Endothelial cell of umbilical vein (primary cell): ENCODE results near the gene NKD2. TPM values are rescaled to one million over a fixed set of nuclear protein-coding genes. Genes with fewer than 3 reads are reported as not detected.

Experiments
- Bru-seq: library from RNA; stranded (reverse); fragments of 400-500 nt; gene quantifications from one replicate; lab custom pipeline; 2021; lab: Mats Ljungman, UMichigan
- BruChase-seq, 2 experiments: library from RNA; stranded (reverse); fragments of 400-500 nt; gene quantifications; one replicate each; lab custom pipeline; 2021; lab: Mats Ljungman, UMichigan
- BruUV-seq: library from RNA; stranded (reverse); fragments of 400-500 nt; replicated peaks from 2 replicates; lab custom pipeline; 2021; lab: Mats Ljungman, UMichigan
- CTCF ChIA-PET: fragments of 300-600, 350-600 bp; sonication (Branson Sonifier 250); formaldehyde crosslinking; loops from one replicate; lab custom pipeline; 2021; ENCODE audit warnings: antibody characterized with exemption, inconsistent platforms; lab: Charles Lee
- POLR2A ChIA-PET: fragments of 300-600, 350-600 bp; sonication (Branson Sonifier 250); formaldehyde crosslinking; loops from one replicate; lab custom pipeline; 2021; ENCODE audit warnings: antibody characterized with exemption, inconsistent platforms; lab: Charles Lee
- DNase-seq: peaks from one replicate; pipeline ENCODE4 v3.0.0-alpha.2; 2011; ENCODE audit warnings: low read depth, low spot score
- FAIRE-seq: peaks from 2 replicates; lab custom pipeline; 2011; peaks lifted over from hg19 to GRCh38; lab: Jason Lieb, UNC
- H2AFZ ChIP-seq: 2 replicates; pipeline ENCODE4 v1.6.0; 2012; ENCODE audit warnings: low read depth, low read length, control low read depth, inconsistent platforms
- H3K27ac ChIP-seq: 2 replicates; pipeline ENCODE4 v1.5.1; 2011; ENCODE audit warnings: low read depth, mild to moderate bottlenecking, control low read depth, low read length, moderate library complexity; ENCODE audit not compliant: insufficient read depth
- H3K27me3 ChIP-seq, 2 experiments: 2 replicates each; pipeline versions ENCODE4 v1.6.0 to v1.6.1; 2011; ENCODE audit warnings: low read length in 2 of 2, mixed read lengths in 1 of 2; ENCODE audit not compliant: control insufficient read depth in 2 of 2, insufficient read depth in 2 of 2
- H3K36me3 ChIP-seq, 2 experiments: 2 replicates in 1 of 2; 3 replicates in 1 of 2; pipeline ENCODE4 v1.5.1; 2011; ENCODE audit warnings: low read length in 2 of 2, mild to moderate bottlenecking in 1 of 2, moderate library complexity in 1 of 2; ENCODE audit not compliant: control insufficient read depth in 2 of 2, insufficient read depth in 2 of 2; ENCODE audit errors: extremely low read depth in 1 of 2
- H3K4me1 ChIP-seq: 3 replicates; pipeline ENCODE4 v1.5.1; 2011; ENCODE audit warnings: mild to moderate bottlenecking, low read length; ENCODE audit not compliant: control insufficient read depth, insufficient read depth; ENCODE audit errors: extremely low read depth
- H3K4me2 ChIP-seq: 2 replicates; pipeline ENCODE4 v1.6.1; 2011; ENCODE audit warnings: low read length, control low read depth, mixed read lengths; ENCODE audit not compliant: insufficient read depth
- H3K4me3 ChIP-seq, 3 experiments: fragments of 200-600 bp in 1 of 3; sonication (generic), shearing (Covaris generic) in 1 of 3; replicated peaks in 1 of 3; 2 replicates each; pipeline ENCODE4 v1.5.1; 2011 to 2016; ENCODE audit warnings: control low read depth in 3 of 3, low read length in 3 of 3, mild to moderate bottlenecking in 2 of 3, inconsistent platforms in 1 of 3, low read depth in 1 of 3, moderate library complexity in 1 of 3; ENCODE audit not compliant: insufficient read depth in 1 of 3
- H3K79me2 ChIP-seq: 2 replicates; pipeline ENCODE4 v1.6.0; 2012; ENCODE audit warnings: low read length, inconsistent platforms; ENCODE audit not compliant: control insufficient read depth, insufficient read depth
- H3K9ac ChIP-seq: replicated peaks from 2 replicates; pipeline ENCODE3; 2011; ENCODE audit warnings: low read length, control low read depth; ENCODE audit not compliant: insufficient read depth; ENCODE audit errors: extremely low read depth
- H3K9me1 ChIP-seq: replicated peaks from 3 replicates; pipeline ENCODE4 v1.6.0; 2011; ENCODE audit warnings: mild to moderate bottlenecking, low read length; ENCODE audit not compliant: control insufficient read depth, insufficient read depth; ENCODE audit errors: extremely low read depth
- H3K9me3 ChIP-seq: replicated peaks from 2 replicates; pipeline ENCODE4 v1.5.1; 2012; ENCODE audit warnings: low read length, inconsistent platforms; ENCODE audit not compliant: control insufficient read depth, insufficient read depth
- H4K20me1 ChIP-seq: replicated peaks from 2 replicates; pipeline ENCODE3; 2011; ENCODE audit warnings: mild to moderate bottlenecking, low read length; ENCODE audit not compliant: control insufficient read depth, insufficient read depth; ENCODE audit errors: extremely low read depth
- EZH2 ChIP-seq: IDR thresholded peaks from 2 replicates; pipeline ENCODE4 v1.6.1; 2012; ENCODE audit warnings: borderline replicate concordance, low read depth, mild to moderate bottlenecking, moderate library complexity, low read length, inconsistent platforms; ENCODE audit not compliant: severe bottlenecking
- FOS ChIP-seq: IDR thresholded peaks from 2 replicates; pipeline ENCODE4 v1.6.1; 2011; ENCODE audit warnings: mild to moderate bottlenecking, low read length, moderate library complexity, borderline replicate concordance; ENCODE audit not compliant: insufficient read depth
- dilution Hi-C: fragments of 300-500 bp; cut with MboI; formaldehyde crosslinking; loops from one replicate; pipeline ENCODE4 v1.15.0; 2019; ENCODE audit warnings: low sequenced_read_pairs; ENCODE audit not compliant: extremely low pct_ligation_motif_present
- intact Hi-C: fragments of 100-400 bp; cut with micrococcal nuclease; formaldehyde crosslinking; loops from one replicate; pipeline ENCODE4 v1.10.0; 2022
- long read RNA-seq: library from polyadenylated mRNA; stranded (forward); transcript quantifications from one replicate; pipeline ENCODE4 v2.0.0, GENCODE V29; 2021
- polyA minus RNA-seq, 3 experiments: library from RNA; depleted of rRNA, polyadenylated mRNA; stranded (reverse); fragments of >200 nt; gene quantifications; 1 replicate in 1 of 3; 2 replicates in 2 of 3; pipeline ENCODE4 v1.2.3, GENCODE V29; 2011
- polyA plus RNA-seq, 4 experiments: library from polyadenylated mRNA; depleted of rRNA in 3 of 4; stranded (reverse) in 3 of 4; unstranded in 1 of 4; fragments of >200 nt; gene quantifications; 2 replicates each; pipeline versions ENCODE4 v1.2.1 to v1.2.3, GENCODE V29; 2011 to 2012; ENCODE audit warnings: missing spikeins in 1 of 4
- total RNA-seq: library from RNA; stranded (reverse); gene quantifications from 2 replicates; pipeline ENCODE4 v1.2.3, GENCODE V29; 2021
- TF ChIP-seq, protein P1 (sequence below), 2 donors: IDR thresholded peaks; 1 replicate in 1 of 2; 2 replicates in 1 of 2; pipeline ENCODE4 v1.5.1; 2011; ENCODE audit warnings: low read length in 2 of 2, mild to moderate bottlenecking in 2 of 2, moderate library complexity in 2 of 2, control low read depth in 1 of 2, inconsistent platforms in 1 of 2, low read depth in 1 of 2; ENCODE audit not compliant: insufficient read depth in 1 of 2; ENCODE audit errors: extremely low read depth in 1 of 2

NKD2 gene, protein sequence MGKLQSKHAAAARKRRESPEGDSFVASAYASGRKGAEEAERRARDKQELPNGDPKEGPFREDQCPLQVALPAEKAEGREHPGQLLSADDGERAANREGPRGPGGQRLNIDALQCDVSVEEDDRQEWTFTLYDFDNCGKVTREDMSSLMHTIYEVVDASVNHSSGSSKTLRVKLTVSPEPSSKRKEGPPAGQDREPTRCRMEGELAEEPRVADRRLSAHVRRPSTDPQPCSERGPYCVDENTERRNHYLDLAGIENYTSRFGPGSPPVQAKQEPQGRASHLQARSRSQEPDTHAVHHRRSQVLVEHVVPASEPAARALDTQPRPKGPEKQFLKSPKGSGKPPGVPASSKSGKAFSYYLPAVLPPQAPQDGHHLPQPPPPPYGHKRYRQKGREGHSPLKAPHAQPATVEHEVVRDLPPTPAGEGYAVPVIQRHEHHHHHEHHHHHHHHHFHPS
- total RNA-seq (not detected in 2 replicates), polyA plus RNA-seq (0.03 and 0.08 TPM in 2 replicates), polyA minus RNA-seq (not detected in 2 replicates), Bru-seq, nascent RNA (percentile 3 among the genes with signal in this experiment), BruChase-seq, experiment 1, labeled RNA remaining after a 6-hour chase (percentile 4 among the genes with signal in this experiment), BruChase-seq, experiment 2, labeled RNA remaining after a 2-hour chase (not detected)
- not detected in 2 replicates for polyA plus RNA-seq (2011; cell fraction: cytosol; rRNA removed)
- polyA plus RNA-seq (2011; cell fraction: nucleus; rRNA removed), result 0.11 and 0.12 TPM in 2 replicates
- 0.14 TPM in 1 of 2 replicates, not detected in the other for polyA plus RNA-seq (2012)
- polyA minus RNA-seq (2011; cell fraction: cytosol; rRNA and poly(A)+ RNA removed), result not detected
- not detected in 2 replicates for polyA minus RNA-seq (2011; cell fraction: nucleus; rRNA and poly(A)+ RNA removed)
- long read RNA-seq, result 0 reads

DNA sequence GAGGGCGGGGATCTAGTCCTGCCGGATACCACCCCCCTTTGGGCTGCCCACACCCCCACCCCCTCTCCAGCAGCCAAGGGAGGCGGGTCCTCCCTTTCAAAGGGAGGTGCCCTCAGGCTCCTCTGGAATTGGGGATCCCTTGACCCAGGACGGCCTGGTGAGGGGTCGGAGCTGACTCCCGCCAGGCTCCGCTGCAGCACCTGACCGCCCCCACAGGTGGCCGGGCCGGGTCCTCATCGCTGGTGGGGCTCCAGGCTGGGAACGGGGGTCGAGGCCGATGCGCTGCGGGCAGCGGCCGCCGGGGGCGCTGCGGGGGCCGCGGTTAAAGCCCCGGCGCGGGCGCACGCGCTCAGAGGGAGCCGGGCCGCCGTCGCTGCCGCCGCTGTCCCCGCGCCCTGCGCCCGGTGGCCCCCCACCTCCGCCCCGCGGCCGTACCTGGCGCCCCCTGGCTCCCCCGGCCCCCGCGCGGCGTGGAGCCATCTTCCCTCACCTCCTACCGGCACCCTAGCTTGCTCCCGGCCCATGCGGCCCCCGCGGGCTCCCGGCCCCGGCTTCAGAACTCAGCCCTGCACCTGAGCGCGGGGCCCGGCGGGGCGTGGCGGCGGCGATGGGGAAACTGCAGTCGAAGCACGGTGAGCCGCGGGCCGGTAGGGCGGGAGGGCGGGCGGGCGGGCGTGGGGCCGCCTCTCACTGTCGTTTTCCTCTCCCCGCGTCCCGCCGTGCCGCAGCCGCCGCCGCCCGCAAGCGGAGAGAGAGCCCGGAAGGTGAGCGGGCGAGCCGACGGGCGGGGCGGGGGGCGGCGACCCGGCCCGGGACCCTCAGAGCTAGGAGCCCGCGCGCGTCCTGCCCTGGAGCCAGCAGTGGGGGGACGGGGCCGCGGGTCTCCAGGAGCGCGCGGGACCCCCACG lies at the start of gene NKD2:
Gene NKD2, plus strand, starts transcription at position 352 of the 908 bp plus-strand sequence. Its CDS starts 256 bp downstream, at position 608.
- dilution Hi-C loops, result no loop called here
- POLR2A ChIA-PET, result no interaction called here
- CTCF ChIA-PET, result interaction anchor here (1.4 to 2.1 kb wide), 5 partner anchors 12 to 60 kb away, joined by 3 to 9 read pairs (median 6); no protein-coding TSS in a partner anchor

More for the DNA sequence above, at the start of gene NKD2:
- H3K9me3 ChIP-seq, result no peaks in the 10 kb centered on the region
- peak; percentile 15 for FAIRE-seq
- peak within 1 kb of the TSS in 1 of 3 experiments; percentile 27 for H3K4me3 ChIP-seq
- no peak within 1 kb of the TSS for H2AFZ ChIP-seq
- H3K4me2 ChIP-seq, result no peak within 1 kb of the TSS
- intact Hi-C loops, result loop anchor here (1.0 kb wide), 1 partner anchor 85 kb away; no protein-coding TSS in a partner anchor
- no peaks in the 10 kb centered on the region for H3K9me1 ChIP-seq
- no peak within 1 kb of the TSS for H3K27ac ChIP-seq
- no peaks in the 10 kb centered on the region for H3K4me1 ChIP-seq
- no peaks in the 10 kb centered on the region for H3K79me2 ChIP-seq
- H4K20me1 ChIP-seq, result no peaks in the 10 kb centered on the region
- H3K9ac ChIP-seq, result no peak within 1 kb of the TSS
- peaks cover 25 to 26% of the 10 kb centered on the region in 2 experiments for H3K27me3 ChIP-seq
- BruUV-seq, result no TSS peak
- TF ChIP-seq EZH2 (peak; percentile 75), FOS (no peak)
- TF ChIP-seq, protein P1, sequence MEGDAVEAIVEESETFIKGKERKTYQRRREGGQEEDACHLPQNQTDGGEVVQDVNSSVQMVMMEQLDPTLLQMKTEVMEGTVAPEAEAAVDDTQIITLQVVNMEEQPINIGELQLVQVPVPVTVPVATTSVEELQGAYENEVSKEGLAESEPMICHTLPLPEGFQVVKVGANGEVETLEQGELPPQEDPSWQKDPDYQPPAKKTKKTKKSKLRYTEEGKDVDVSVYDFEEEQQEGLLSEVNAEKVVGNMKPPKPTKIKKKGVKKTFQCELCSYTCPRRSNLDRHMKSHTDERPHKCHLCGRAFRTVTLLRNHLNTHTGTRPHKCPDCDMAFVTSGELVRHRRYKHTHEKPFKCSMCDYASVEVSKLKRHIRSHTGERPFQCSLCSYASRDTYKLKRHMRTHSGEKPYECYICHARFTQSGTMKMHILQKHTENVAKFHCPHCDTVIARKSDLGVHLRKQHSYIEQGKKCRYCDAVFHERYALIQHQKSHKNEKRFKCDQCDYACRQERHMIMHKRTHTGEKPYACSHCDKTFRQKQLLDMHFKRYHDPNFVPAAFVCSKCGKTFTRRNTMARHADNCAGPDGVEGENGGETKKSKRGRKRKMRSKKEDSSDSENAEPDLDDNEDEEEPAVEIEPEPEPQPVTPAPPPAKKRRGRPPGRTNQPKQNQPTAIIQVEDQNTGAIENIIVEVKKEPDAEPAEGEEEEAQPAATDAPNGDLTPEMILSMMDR (IDR thresholded peaks at IDR 0.05; ENCODE audit: extremely low read depth in 1 of 2, insufficient read depth in 1 of 2, low read depth in 1 of 2, low read length in 2 of 2), result peak; percentile 63 to 66
- DNase-seq, result peak; percentile 10
- H3K36me3 ChIP-seq, result no peaks in the 10 kb centered on the region
